Heart right ventricle (tissue), 16 donors: ENCODE measurements around the gene ZDHHC4. TPM values are rescaled to one million over a fixed set of nuclear protein-coding genes. Genes with fewer than 3 reads are reported as not detected.

Source experiments
- ATAC-seq, 8 donors: fragments of 200-7000 bp; cut with Tn5 transposase; one replicate each; pipeline ENCODE4 v1.9.1; 2020; ENCODE audit warnings: mild to moderate bottlenecking in 8 of 8, moderate library complexity in 8 of 8, moderate number of reproducible peaks in 1 of 8
- DNase-seq, 2 donors: peaks; one replicate each; pipeline ENCODE4 v3.0.0-alpha.2; 2020
- H3K27ac ChIP-seq, 10 donors: fragments of 200-600 bp; sonication (generic) in 2 of 10; one replicate each; pipeline versions ENCODE4 v1.5.0 to v1.8.0; 2020 to 2022; ENCODE audit warnings: mild to moderate bottlenecking in 3 of 10
- H3K27me3 ChIP-seq, 7 donors: fragments of 200-600 bp; one replicate each; pipeline ENCODE4 v1.8.0; 2021 to 2022; ENCODE audit warnings: mild to moderate bottlenecking in 2 of 7
- H3K36me3 ChIP-seq, 9 donors: fragments of 200-600 bp; sonication (generic) in 1 of 9; one replicate each; pipeline versions ENCODE4 v1.5.0 to v1.8.0; 2020 to 2022; ENCODE audit warnings: mild to moderate bottlenecking in 2 of 9
- H3K4me1 ChIP-seq, 9 donors: fragments of 200-600 bp; sonication (generic) in 1 of 9; one replicate each; pipeline versions ENCODE4 v1.5.0 to v1.8.0; 2020 to 2022; ENCODE audit warnings: mild to moderate bottlenecking in 4 of 9
- H3K4me3 ChIP-seq, 10 donors: fragments of 200-600 bp; sonication (generic) in 2 of 10; one replicate each; pipeline versions ENCODE4 v1.5.0 to v1.8.0; 2020 to 2022; ENCODE audit warnings: mild to moderate bottlenecking in 7 of 10, moderate library complexity in 2 of 10
- H3K9me3 ChIP-seq, 11 donors: fragments of 200-600 bp in 10 of 11; sonication (generic) in 2 of 11; one replicate each; pipeline versions ENCODE4 v1.5.0 to v1.8.0; 2013 to 2022; ENCODE audit warnings: mild to moderate bottlenecking in 2 of 11, control low read depth in 1 of 11, moderate library complexity in 1 of 11
- WGBS, 2 donors: extraction: QIAGEN DNeasy Blood & Tissue Kit; methylation state at CpG; one replicate each; pipeline ENCODE4 v1.1.7; 2013; ENCODE audit warnings: inconsistent platforms in 1 of 2; 5-methylcytosine and 5-hydroxymethylcytosine counted together
- intact Hi-C, 10 donors: fragments of 100-400 bp; cut with DNase I; formaldehyde crosslinking; loops; one replicate each; pipeline versions ENCODE4 v1.11.1 to v1.14.2; 2022
- polyA plus RNA-seq, 2 donors: library from polyadenylated mRNA; stranded (reverse); fragments of 200-250 nt; gene quantifications; one replicate each; pipeline ENCODE4 v1.2.3, GENCODE V29; 2013
- total RNA-seq, 10 donors: library from RNA; stranded (reverse); fragmentation: NEBNext Ultra II Directional in 3 of 10; extraction: Animal tissue kit (Norgen Biotek cat#: 25700) in 3 of 10; gene quantifications; one replicate each; pipeline versions ENCODE4 v1.2.1 to v1.2.4, GENCODE V29; 2021 to 2023
- TF ChIP-seq, protein P1 (sequence below), 9 donors: fragments of 200-600 bp; sonication (generic) in 2 of 9; IDR thresholded peaks; one replicate each; pipeline versions ENCODE4 v1.5.0 to v1.8.0; 2021 to 2022; ENCODE audit warnings: antibody characterized with exemption in 9 of 9, mild to moderate bottlenecking in 5 of 9, moderate library complexity in 1 of 9
- donor health status: Arrhythmogenic right ventricular cardiomyopathy.
- donor health status: ischemic (EF 13 %, LVEDD 7.1; RV severe dilation, severe dysfunction).
- donor health status: healthy with polysubstance abuse.
- donor health status: DM: no; HTN: yes; CAD: no.
- donor health status: DM: no; HTN: no; CAD: no.
- donor health status: ischemic (EF 25% LVEDD 6.9; RV normal size, moderate dysfunction).
- donor health status: ischemic (EF 25% LVEDD 5.7; RV mildly dilated, moderate dysfunction).
- donor health status: healthy.
- donor health status: DM: yes; HTN: yes; CAD: no.
- donor health status: Ischemic cardiomyopathy.
- donor health status: ischemic (EF 35%, LVEDD 5.7; RV mildly dilated, moderate dysfunction).
- donor health status: nonischemic (EF 11% LVEDD 7.7; RV severe dilation, severe dysfunction).
- donor health status: DM: yes; HTN: yes; CAD: no.
- donor health status: PGD.
- donor health status: ischemic (EF 29% LVEDD 5.4; RV normal size, mild dysfunction).
- donor health status: nonischemic (EF 23%, LVEDD 6.1; RV moderate dilation, normal function).

ZDHHC4 gene
- total and polyA plus RNA-seq, 12 donors: 25.5 to 54.2 (median 43.3) TPM

DNA sequence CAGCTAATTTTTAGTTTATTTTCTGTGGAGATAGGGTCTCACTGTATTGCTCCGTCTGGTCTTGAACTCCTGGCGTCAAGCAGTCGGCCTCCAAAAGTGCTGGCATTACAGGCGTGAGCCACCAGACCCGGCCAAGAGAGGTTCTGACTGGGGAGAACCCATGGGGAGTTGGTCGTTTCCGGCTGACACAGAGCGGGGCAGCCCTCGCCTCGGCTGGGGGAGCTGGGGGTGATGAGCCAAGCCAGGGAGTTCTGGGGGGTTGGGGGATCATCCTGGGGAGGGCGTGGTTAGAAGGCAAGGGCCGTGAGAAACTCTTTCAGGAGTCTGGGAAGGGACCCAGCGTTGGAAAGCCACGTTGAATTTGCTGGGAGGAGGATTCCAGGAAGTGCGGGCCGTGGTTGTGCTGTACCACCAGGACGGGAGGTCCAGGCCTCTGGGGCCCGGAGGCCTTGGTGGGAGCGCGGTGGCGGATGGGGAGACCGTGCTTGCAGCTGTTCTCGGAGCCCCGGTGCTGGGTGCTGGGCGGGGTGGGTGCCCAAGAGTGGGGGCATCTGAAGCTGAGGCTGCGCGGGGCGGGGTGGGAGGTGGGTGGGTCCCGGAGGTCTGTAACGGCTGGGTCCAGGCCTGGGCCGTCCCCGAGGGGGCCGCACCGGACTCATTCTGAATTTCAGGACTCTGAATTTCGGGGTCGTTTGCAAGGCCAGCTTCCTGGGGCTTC is 29.8 kb downstream of the ZDHHC4 start:
- Histone ChIP-seq H3K9me3 (no peaks in the 10 kb centered on the region), H3K27ac (no peak overlapping the region), H3K27me3 (no peaks in the 10 kb centered on the region), H3K4me1 (no peaks in the 10 kb centered on the region), H3K36me3 (peaks cover 0 to 76% (median 8%) of the 10 kb centered on the region in 9 donors), H3K4me3 (no peak overlapping the region)
- ATAC-seq (peak in 3 of 8 donors; percentile 7 to 40 (median 14)), DNase-seq (no peak)
- intact Hi-C loops: no loop called here
- 91 to 92% methylated on average over 36 of the region's 36 CpGs for WGBS, 2 donors
- TF ChIP-seq, protein P1, sequence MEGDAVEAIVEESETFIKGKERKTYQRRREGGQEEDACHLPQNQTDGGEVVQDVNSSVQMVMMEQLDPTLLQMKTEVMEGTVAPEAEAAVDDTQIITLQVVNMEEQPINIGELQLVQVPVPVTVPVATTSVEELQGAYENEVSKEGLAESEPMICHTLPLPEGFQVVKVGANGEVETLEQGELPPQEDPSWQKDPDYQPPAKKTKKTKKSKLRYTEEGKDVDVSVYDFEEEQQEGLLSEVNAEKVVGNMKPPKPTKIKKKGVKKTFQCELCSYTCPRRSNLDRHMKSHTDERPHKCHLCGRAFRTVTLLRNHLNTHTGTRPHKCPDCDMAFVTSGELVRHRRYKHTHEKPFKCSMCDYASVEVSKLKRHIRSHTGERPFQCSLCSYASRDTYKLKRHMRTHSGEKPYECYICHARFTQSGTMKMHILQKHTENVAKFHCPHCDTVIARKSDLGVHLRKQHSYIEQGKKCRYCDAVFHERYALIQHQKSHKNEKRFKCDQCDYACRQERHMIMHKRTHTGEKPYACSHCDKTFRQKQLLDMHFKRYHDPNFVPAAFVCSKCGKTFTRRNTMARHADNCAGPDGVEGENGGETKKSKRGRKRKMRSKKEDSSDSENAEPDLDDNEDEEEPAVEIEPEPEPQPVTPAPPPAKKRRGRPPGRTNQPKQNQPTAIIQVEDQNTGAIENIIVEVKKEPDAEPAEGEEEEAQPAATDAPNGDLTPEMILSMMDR (IDR thresholded peaks at IDR 0.05): no peak

DNA sequence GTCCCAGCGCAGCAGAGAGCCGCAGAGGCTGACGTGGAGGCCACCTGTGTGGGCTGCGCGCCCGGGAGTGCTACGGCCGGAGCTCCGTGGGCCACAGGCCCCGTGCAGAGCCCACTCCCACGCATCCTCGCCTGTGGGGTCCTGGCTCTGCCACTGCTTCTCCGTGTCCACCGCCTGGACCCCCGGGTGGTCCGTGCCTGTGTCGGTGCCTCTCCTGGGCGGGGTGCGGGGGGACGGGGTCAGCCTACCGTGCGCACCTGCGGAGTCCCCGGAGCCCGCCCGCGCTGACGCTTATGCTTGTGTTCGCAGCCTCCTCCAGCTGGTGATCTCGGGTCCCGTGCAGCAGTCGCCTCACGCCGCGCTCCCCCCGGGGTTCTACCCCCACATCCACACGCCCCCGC is 30.4 kb downstream of the ZDHHC4 start:
- 93 to 94% methylated on average over 38 of the region's 38 CpGs for WGBS, 2 donors
- ATAC-seq (peak in 3 of 8 donors; percentile 19 to 58 (median 19)), DNase-seq (no peak)
- H3K27ac ChIP-seq: no peak overlapping the region
- TF ChIP-seq, protein P1 (IDR thresholded peaks at IDR 0.05): no peak
- no peaks in the 10 kb centered on the region for H3K27me3 ChIP-seq
- no peaks in the 10 kb centered on the region for H3K4me1 ChIP-seq
- intact Hi-C loops: no loop called here
- H3K36me3 ChIP-seq: peaks cover 0 to 70% (median 4%) of the 10 kb centered on the region in 9 donors
- H3K9me3 ChIP-seq: no peaks in the 10 kb centered on the region
- no peak overlapping the region for H3K4me3 ChIP-seq

DNA sequence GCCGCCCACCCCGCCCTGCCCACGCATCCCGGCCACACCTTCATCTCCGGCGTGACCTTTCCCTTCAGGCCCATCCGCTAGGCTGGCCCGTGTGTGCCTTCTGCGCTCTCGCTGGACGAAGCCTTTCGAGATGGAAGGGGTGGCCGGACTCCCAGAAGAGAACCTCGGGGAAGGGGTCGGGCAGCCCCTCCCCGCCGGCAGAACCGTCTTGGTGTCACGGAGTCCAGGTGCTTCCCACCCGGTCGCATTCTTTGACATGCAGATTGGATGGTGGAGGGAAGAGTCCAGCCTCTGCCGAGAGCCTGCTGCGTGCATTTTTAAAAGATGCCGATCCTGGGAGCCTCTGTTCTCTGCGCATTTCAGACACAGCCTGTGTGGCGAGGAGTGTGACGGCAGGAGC is 30.8 kb downstream of the ZDHHC4 start:
- ATAC-seq: peak in 1 of 8 donors; percentile 31
- Histone ChIP-seq H3K4me3 (no peak overlapping the region), H3K36me3 (peaks cover 0 to 65% (median 4%) of the 10 kb centered on the region in 9 donors), H3K27me3 (no peaks in the 10 kb centered on the region), H3K27ac (no peak overlapping the region), H3K9me3 (no peaks in the 10 kb centered on the region), H3K4me1 (no peaks in the 10 kb centered on the region)
- WGBS, 2 donors: 90 to 93% methylated on average over 27 of the region's 27 CpGs
- intact Hi-C loops: no loop called here
- no peak for DNase-seq
- TF ChIP-seq, protein P1 (IDR thresholded peaks at IDR 0.05): no peak

DNA sequence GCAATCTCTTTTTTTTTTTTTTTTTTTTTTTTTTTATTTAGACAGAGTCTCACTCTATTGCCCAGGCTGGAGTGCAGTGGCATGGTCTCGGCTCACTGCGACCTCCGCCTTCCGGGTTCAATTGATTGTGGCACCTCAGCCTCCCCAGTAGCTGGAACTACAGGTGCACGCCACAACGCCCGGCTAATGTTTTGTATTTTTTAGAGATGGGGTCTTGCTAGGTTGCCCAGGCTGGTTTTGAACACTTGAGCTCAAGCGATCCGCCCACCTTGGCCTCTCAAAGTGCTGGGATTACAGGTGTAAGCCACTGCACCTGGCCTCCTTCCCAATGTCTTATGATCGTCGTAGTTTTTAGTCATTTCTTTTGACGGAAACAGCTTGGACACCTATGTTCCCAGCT is 31.5 kb downstream of the ZDHHC4 start:
- ATAC-seq: no peak
- Histone ChIP-seq H3K4me1 (no peaks in the 10 kb centered on the region), H3K36me3 (peaks cover 0 to 58% (median 0%) of the 10 kb centered on the region in 9 donors), H3K9me3 (no peaks in the 10 kb centered on the region), H3K27ac (no peak overlapping the region), H3K4me3 (no peak overlapping the region), H3K27me3 (peaks cover 0 to 4% (median 0%) of the 10 kb centered on the region in 7 donors)
- no peak for DNase-seq
- TF ChIP-seq, protein P1 (IDR thresholded peaks at IDR 0.05): no peak
- intact Hi-C loops: no loop called here
- WGBS, 2 donors: 94 to 96% methylated on average over 12 of the region's 12 CpGs
